Measurements from ENCODE around the gene RPS3. TPM values are rescaled to one million over a fixed set of nuclear protein-coding genes. Genes with fewer than 3 reads are reported as not detected.
A peak's percentile ranks its signal among the peaks of the same experiment; 100 is the strongest.

Gene RPS3
- total and polyA plus RNA-seq, 2 of the 13 experiments (the other 11 are each of a cell fraction or from before 2014, with no cell fraction given), result 2,143 to 3,616 TPM

GRCh38 chr11:75351791-75352587 is 47.3 kb upstream of the RPS3 start (continued):
- no peak for TF ChIP-seq ZNF619 (CRISPR knock-in tag; IDR thresholded peaks at IDR 0.05)
- TF ChIP-seq ZNF530 (CRISPR knock-in tag; IDR thresholded peaks at IDR 0.05; ENCODE audit: low read depth), result no peak
- TF ChIP-seq ZNF740 (CRISPR knock-in tag; IDR thresholded peaks at IDR 0.05), result no peak
- TF ChIP-seq MZF1 (CRISPR knock-in tag; IDR thresholded peaks at IDR 0.05; ENCODE audit: borderline replicate concordance), result no peak
- no peak for TF ChIP-seq KLF15 (CRISPR knock-in tag; IDR thresholded peaks at IDR 0.05; ENCODE audit: borderline replicate concordance)
- TF ChIP-seq ZNF253 (CRISPR knock-in tag; IDR thresholded peaks at IDR 0.05; ENCODE audit: borderline replicate concordance), result 0 out of 2 replicates have a peak, but pooled peaks have one; percentile 52
- TF ChIP-seq HMGXB3 (CRISPR knock-in tag; IDR thresholded peaks at IDR 0.05; ENCODE audit: borderline replicate concordance), result no peak
- TF ChIP-seq FOXK1 (CRISPR knock-in tag; IDR thresholded peaks at IDR 0.05; ENCODE audit: borderline replicate concordance, low read depth), result no peak; the same call in 1 of the 2 replicates
- TF ChIP-seq KMT2B (CRISPR knock-in tag; IDR thresholded peaks at IDR 0.05), result peak; percentile 62; the same call in 1 of the 2 replicates
- no peak for TF ChIP-seq ZSCAN20 (CRISPR knock-in tag; IDR thresholded peaks at IDR 0.05; ENCODE audit: borderline replicate concordance)
- TF ChIP-seq SMARCC2 (IDR thresholded peaks at IDR 0.05), result no peak
- peak; percentile 20 for TF ChIP-seq HNRNPLL (IDR thresholded peaks at IDR 0.05; ENCODE audit: low read depth, low read length, poor library complexity, severe bottlenecking)
- no peak for TF ChIP-seq MTF1 (CRISPR knock-in tag; IDR thresholded peaks at IDR 0.05)
- no peak for TF ChIP-seq GPBP1L1 (CRISPR knock-in tag; IDR thresholded peaks at IDR 0.05)
- TF ChIP-seq ARID3A (IDR thresholded peaks at IDR 0.05; ENCODE audit: low read depth, low read length), result no peak
- 0 out of 2 replicates have a peak, but pooled peaks have one; percentile 44 for TF ChIP-seq ETV6 (CRISPR knock-in tag; conservative IDR thresholded peaks at IDR 0.05)
- TF ChIP-seq KLF16 (CRISPR knock-in tag; IDR thresholded peaks at IDR 0.05), result peak in 1 of 2 experiments; percentile 83; a peak in 2 of 4 replicates
- no peak; the same call in 1 of the 2 replicates for TF ChIP-seq CHCHD3 (CRISPR knock-in tag; IDR thresholded peaks at IDR 0.05)

All from HepG2 (cell line).